MCF 10A (cell line): ENCODE measurements around the gene IER3. TPM values are rescaled to one million over a fixed set of nuclear protein-coding genes. Genes with fewer than 3 reads are reported as not detected.
"Not testable (repeated sequence)": the region's sequence is repeated elsewhere in the genome, so short reads cannot be mapped to it uniquely, and the experiment has no call there.

Experiments used
- BruUV-seq: library from RNA; stranded (reverse); fragments of 400-500 nt; replicated peaks from 2 replicates; lab custom pipeline; 2021; lab: Mats Ljungman, UMichigan
- CTCF ChIA-PET: fragments of 300-600 bp; sonication (Branson Sonifier 250); formaldehyde crosslinking; extraction: SDS; loops from one replicate; lab custom pipeline; 2021; ENCODE audit warnings: antibody characterized with exemption, inconsistent platforms; lab: Yijun Ruan, JAX
- POLR2A ChIA-PET: fragments of 300-600, 350-650 bp; sonication (Branson Sonifier 250); formaldehyde crosslinking; extraction: SDS; loops from one replicate; lab custom pipeline; 2020; ENCODE audit warnings: antibody characterized with exemption, inconsistent platforms; lab: Yijun Ruan, JAX
- DNase-seq: peaks from one replicate; pipeline ENCODE4 v3.0.0-alpha.2; 2018; ENCODE audit not compliant: unreplicated experiment
- H3K27ac Mint-ChIP-seq: one replicate; pipeline ENCODE4 v1.8.0; 2022; ENCODE audit warnings: mild to moderate bottlenecking, low read depth, mixed read lengths; ENCODE audit not compliant: unreplicated experiment
- H3K27me3 Mint-ChIP-seq: one replicate; pipeline ENCODE4 v1.8.0; 2022; ENCODE audit warnings: mixed read lengths; ENCODE audit not compliant: insufficient read depth, unreplicated experiment
- H3K36me3 Mint-ChIP-seq: one replicate; pipeline ENCODE4 v1.8.0; 2022; ENCODE audit warnings: mild to moderate bottlenecking, moderate library complexity, mixed read lengths; ENCODE audit not compliant: insufficient read depth, unreplicated experiment
- H3K4me1 Mint-ChIP-seq: one replicate; pipeline ENCODE4 v1.8.0; 2022; ENCODE audit warnings: mixed read lengths; ENCODE audit not compliant: insufficient read depth, unreplicated experiment
- H3K4me3 Mint-ChIP-seq: one replicate; pipeline ENCODE4 v1.8.0; 2022; ENCODE audit warnings: mild to moderate bottlenecking, moderate library complexity, mixed read lengths; ENCODE audit not compliant: unreplicated experiment
- H3K9me3 Mint-ChIP-seq: one replicate; pipeline ENCODE4 v1.8.0; 2022; ENCODE audit warnings: mixed read lengths; ENCODE audit not compliant: unreplicated experiment
- intact Hi-C: fragments of 100-400 bp; cut with micrococcal nuclease; formaldehyde crosslinking; loops from 2 replicates; pipeline ENCODE4 v1.14.1; 2022
- total RNA-seq: library from RNA; stranded (reverse); gene quantifications from 2 replicates; pipeline ENCODE4 v1.2.3, GENCODE V29; 2022
- TF ChIP-seq, protein P1 (sequence below): fragments of 200-600 bp; IDR thresholded peaks from one replicate; pipeline ENCODE4 v1.8.0; 2022; ENCODE audit warnings: antibody characterized with exemption, mild to moderate bottlenecking; ENCODE audit not compliant: unreplicated experiment

Gene IER3
- total RNA-seq, 1 experiment from 2014 or later = 192 TPM

DNA sequence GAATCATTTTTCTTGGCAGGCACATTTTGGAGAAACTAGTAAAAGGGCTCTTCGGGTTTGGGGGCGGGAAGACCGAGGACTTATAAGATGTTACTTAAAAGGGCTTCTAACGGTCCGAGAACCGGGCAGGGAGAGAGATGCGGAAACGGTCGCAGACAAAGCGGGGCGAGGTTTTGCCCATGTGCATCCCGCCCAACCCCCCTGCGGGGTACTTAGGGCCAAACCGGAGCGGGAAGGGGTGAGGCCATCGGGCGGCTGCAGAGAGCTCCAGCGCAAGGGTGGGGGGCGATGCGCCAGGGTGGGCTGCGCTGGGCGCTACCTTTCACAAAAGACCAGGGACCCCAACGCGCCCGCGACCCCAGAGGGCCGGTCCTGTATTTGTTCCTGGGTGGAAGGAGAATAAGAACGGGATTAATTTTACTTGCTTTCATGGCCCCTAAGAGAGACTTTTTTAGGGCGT is 23.6 kb downstream of the IER3 start:
- Mint-ChIP-seq H3K27ac (peak overlapping the region; percentile 92), H3K4me1 (peaks cover 57% of the 10 kb centered on the region), H3K9me3 (no peaks in the 10 kb centered on the region), H3K27me3 (no peaks in the 10 kb centered on the region), H3K4me3 (peak overlapping the region; percentile 86), H3K36me3 (peaks cover 67% of the 10 kb centered on the region)
- BruUV-seq = no TSS peak
- CTCF ChIA-PET = interaction anchor here (0.6 to 20.7 kb wide), 7 partner anchors 13 to 183 kb away, joined by 3 to 537 read pairs (median 26); partner anchors contain the start of genes DHX16 and NRM
- DNase-seq = peak; percentile 63
- POLR2A ChIA-PET = interaction anchor here (0.6 to 13.6 kb wide), 15 partner anchors 9 to 163 kb away, joined by 3 to 477 read pairs (median 6); partner anchors contain the start of genes ABCF1, C6orf136, DDR1 and DHX16
- intact Hi-C loops = loop anchor here (2.0 to 5.0 kb wide), 3 partner anchors 104 to 238 kb away; partner anchors contain the start of genes MRPS18B and PPP1R10
- TF ChIP-seq, protein P1, sequence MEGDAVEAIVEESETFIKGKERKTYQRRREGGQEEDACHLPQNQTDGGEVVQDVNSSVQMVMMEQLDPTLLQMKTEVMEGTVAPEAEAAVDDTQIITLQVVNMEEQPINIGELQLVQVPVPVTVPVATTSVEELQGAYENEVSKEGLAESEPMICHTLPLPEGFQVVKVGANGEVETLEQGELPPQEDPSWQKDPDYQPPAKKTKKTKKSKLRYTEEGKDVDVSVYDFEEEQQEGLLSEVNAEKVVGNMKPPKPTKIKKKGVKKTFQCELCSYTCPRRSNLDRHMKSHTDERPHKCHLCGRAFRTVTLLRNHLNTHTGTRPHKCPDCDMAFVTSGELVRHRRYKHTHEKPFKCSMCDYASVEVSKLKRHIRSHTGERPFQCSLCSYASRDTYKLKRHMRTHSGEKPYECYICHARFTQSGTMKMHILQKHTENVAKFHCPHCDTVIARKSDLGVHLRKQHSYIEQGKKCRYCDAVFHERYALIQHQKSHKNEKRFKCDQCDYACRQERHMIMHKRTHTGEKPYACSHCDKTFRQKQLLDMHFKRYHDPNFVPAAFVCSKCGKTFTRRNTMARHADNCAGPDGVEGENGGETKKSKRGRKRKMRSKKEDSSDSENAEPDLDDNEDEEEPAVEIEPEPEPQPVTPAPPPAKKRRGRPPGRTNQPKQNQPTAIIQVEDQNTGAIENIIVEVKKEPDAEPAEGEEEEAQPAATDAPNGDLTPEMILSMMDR = no peak

GRCh38 chr6:30719791-30720737 is 24.3 kb downstream of the IER3 start, which contains the start of gene TUBB:
Gene TUBB (plus strand): TSS chr6:30720352. CDS start chr6:30720507, 155 bp downstream.
- POLR2A ChIA-PET = interaction anchor here (0.6 to 13.6 kb wide), 24 partner anchors 9 to 821 kb away, joined by 3 to 477 read pairs (median 5); partner anchors contain the start of genes ABCF1, C6orf136, DDR1 and DHX16
- TSS peak; percentile 62 for BruUV-seq
- H3K4me1 Mint-ChIP-seq = peaks cover 55% of the 10 kb centered on the region

DNA sequence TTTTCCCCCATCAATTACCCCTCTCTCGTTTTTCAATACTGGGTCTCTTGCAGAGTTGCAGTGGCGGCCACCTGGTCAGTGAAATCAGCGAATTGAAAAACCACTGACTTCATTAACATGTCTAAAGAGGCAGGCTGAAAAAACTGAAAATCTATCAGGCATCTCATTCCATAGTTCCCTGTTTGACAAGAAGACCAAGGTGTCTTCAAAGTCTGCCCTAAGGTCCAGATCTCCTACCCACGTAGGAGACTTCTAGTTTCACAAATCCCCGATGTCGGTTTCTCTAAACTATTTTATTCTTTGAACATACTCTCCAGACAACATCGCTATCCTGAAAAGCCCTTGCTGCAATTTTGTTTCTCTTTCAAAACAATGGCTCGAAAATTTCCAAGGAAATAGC is 25.0 kb downstream of the IER3 start:
- Mint-ChIP-seq H3K27me3 (no peaks in the 10 kb centered on the region), H3K4me1 (peaks cover 50% of the 10 kb centered on the region), H3K27ac (peak overlapping the region; percentile 92), H3K36me3 (peaks cover 64% of the 10 kb centered on the region), H3K9me3 (no peaks in the 10 kb centered on the region), H3K4me3 (peak overlapping the region; percentile 86)
- POLR2A ChIA-PET = interaction anchor here (0.7 to 13.6 kb wide), 20 partner anchors 9 to 822 kb away, joined by 3 to 477 read pairs (median 5); partner anchors contain the start of genes ABCF1, C6orf136, DDR1 and DHX16
- CTCF ChIA-PET = interaction anchor here (0.7 to 20.7 kb wide), 5 partner anchors 28 to 102 kb away, joined by 3 to 537 read pairs (median 4); partner anchors contain the start of genes DHX16 and MRPS18B
- intact Hi-C loops = no loop called here
- TF ChIP-seq, protein P1 = no peak
- no peak for DNase-seq
- no TSS peak for BruUV-seq

More at GRCh38 chr6:30719791-30720737, 24.3 kb downstream of the IER3 start, which contains the start of gene TUBB:
- intact Hi-C loops = loop anchor here (2.0 to 5.0 kb wide), 3 partner anchors 103 to 238 kb away; partner anchors contain the start of genes MRPS18B and PPP1R10
- Mint-ChIP-seq H3K27me3 (no peaks in the 10 kb centered on the region), H3K36me3 (peaks cover 64% of the 10 kb centered on the region), H3K9me3 (no peaks in the 10 kb centered on the region), H3K4me3 (peak within 1 kb of the TSS; percentile 86), H3K27ac (peak within 1 kb of the TSS; percentile 92)
- CTCF ChIA-PET = interaction anchor here (0.6 to 20.7 kb wide), 7 partner anchors 14 to 184 kb away, joined by 3 to 537 read pairs (median 14); partner anchors contain the start of genes DHX16 and NRM
- DNase-seq = peak; percentile 99
- TF ChIP-seq, protein P1 = no peak

- H3K4me1 Mint-ChIP-seq = peaks cover 38% of the 10 kb centered on the region
- intact Hi-C loops = loop anchor here (1.0 kb wide), 1 partner anchor 32 kb away; the partner anchor contains the start of gene PPP1R18
- not testable (repeated sequence) for H3K9me3 Mint-ChIP-seq, H3K27me3 Mint-ChIP-seq, DNase-seq
- H3K4me3 Mint-ChIP-seq = peak overlapping the region; percentile 88
- peak overlapping the region; percentile 94 for H3K27ac Mint-ChIP-seq
- ChIA-PET CTCF (interaction anchor here (0.6 to 20.7 kb wide), 9 partner anchors 11 to 362 kb away, joined by 3 to 537 read pairs (median 3); partner anchors contain the start of gene DHX16), POLR2A (interaction anchor here (0.8 to 13.6 kb wide), 20 partner anchors 10 to 166 kb away, joined by 3 to 477 read pairs (median 8); partner anchors contain the start of genes ABCF1, DDR1, DHX16 and MRPS18B)
- TSS peak; percentile 46 for BruUV-seq
- peaks cover 58% of the 10 kb centered on the region for H3K36me3 Mint-ChIP-seq
These were observed 26.3 kb downstream of the IER3 start for GRCh38 chr6:30717845-30718720.
